ENCODE measurements around the gene FOXQ1.

Gene FOXQ1

GRCh38 chr6:1363298-1363697, 51.4 kb downstream of the FOXQ1 start:
- DNase-seq (ENCODE audit: low read depth in 2 of 2), result no peak

GRCh38 chr6:1363729-1364572, 52.1 kb downstream of the FOXQ1 start:
- DNase-seq (ENCODE audit: low read depth in 2 of 2), result no peak

All from stimulated activated CD8-positive, alpha-beta memory T cell treated with anti-CD3 and anti-CD28 coated beads, Interleukin-2, amount 100 ng/mL, for 48 hours (primary cell).